H1 (cell line): ENCODE data around the gene SIGLEC6. TPM values are rescaled to one million over a fixed set of nuclear protein-coding genes. Genes with fewer than 3 reads are reported as not detected.

Experiments used
- E2F6 ChIP-seq: IDR thresholded peaks from 2 replicates; pipeline ENCODE4 v1.6.1; 2012; ENCODE audit warnings: inconsistent platforms
- EP300 ChIP-seq, 2 experiments: IDR thresholded peaks; 1 replicate in 1 of 2; 2 replicates in 1 of 2; pipeline ENCODE4 v1.6.1; 2011 to 2012; ENCODE audit warnings: low read depth in 2 of 2, low read length in 2 of 2, mild to moderate bottlenecking in 2 of 2, borderline replicate concordance in 1 of 2, inconsistent platforms in 1 of 2, moderate library complexity in 1 of 2
- POLR2A ChIP-seq, 2 experiments: IDR thresholded peaks; 1 replicate in 1 of 2; 2 replicates in 1 of 2; pipeline ENCODE4 v1.6.1; 2011; ENCODE audit warnings: low read depth in 2 of 2, low read length in 2 of 2, mild to moderate bottlenecking in 2 of 2; ENCODE audit errors: control extremely low read depth in 1 of 2
- RAD21 ChIP-seq, 2 experiments: IDR thresholded peaks in 1 of 2; conservative IDR thresholded peaks in 1 of 2; 2 replicates each; pipeline ENCODE4 v1.6.1; 2011; ENCODE audit warnings: low read depth in 2 of 2, low read length in 2 of 2, improper control_type of control experiment in 1 of 2, inconsistent platforms in 1 of 2, mild to moderate bottlenecking in 1 of 2, moderate library complexity in 1 of 2
- RFX5 ChIP-seq: IDR thresholded peaks from 2 replicates; pipeline ENCODE4 v1.6.1; 2011; ENCODE audit warnings: low read depth, low read length, improper control_type of control experiment, borderline replicate concordance
- TAF7 ChIP-seq: optimal IDR thresholded peaks from 2 replicates; pipeline ENCODE3; 2011; ENCODE audit warnings: low read depth, mild to moderate bottlenecking, inconsistent platforms, low read length, moderate library complexity, borderline replicate concordance
- TBP ChIP-seq: IDR thresholded peaks from 2 replicates; pipeline ENCODE4 v1.6.1; 2011; ENCODE audit warnings: low read depth, low read length, improper control_type of control experiment
- TEAD4 ChIP-seq: IDR thresholded peaks from 2 replicates; pipeline ENCODE4 v1.6.1; 2012; ENCODE audit warnings: low read depth, low read length, inconsistent platforms, mixed read lengths
- polyA plus RNA-seq, 7 experiments: library from polyadenylated mRNA; depleted of rRNA in 3 of 7; stranded (reverse) in 5 of 7; unstranded in 2 of 7; fragments of >200 nt in 5 of 7; fragments of 200-250 nt in 2 of 7; gene quantifications; 1 replicate in 5 of 7; 2 replicates in 1 of 7; 4 replicates in 1 of 7; pipeline versions ENCODE4 v1.2.1 to v1.2.3, GENCODE V29; 2011 to 2013; ENCODE audit warnings: missing spikeins in 2 of 7, mixed read lengths in 2 of 7
- total RNA-seq: library from RNA; stranded (reverse); fragmentation: NEBNext Ultra II Directional; extraction: Animal tissue kit (Norgen Biotek cat#: 25700); gene quantifications from 2 replicates; pipeline ENCODE4 v1.2.1, GENCODE V29; 2021
- TF ChIP-seq, protein P1 (sequence below): fragments of 300-600 bp; sonication (generic); IDR thresholded peaks from 2 replicates; pipeline ENCODE4 v1.7.1; 2012; ENCODE audit warnings: low read length, moderate library complexity, mild to moderate bottlenecking, inconsistent platforms; ENCODE audit not compliant: insufficient replicate concordance

SIGLEC6 gene
- total and polyA plus RNA-seq, 2 of the 8 experiments (the other 6 are each of a cell fraction or from before 2014, with no cell fraction given) = 0.05 TPM; not detected in 1

DNA sequence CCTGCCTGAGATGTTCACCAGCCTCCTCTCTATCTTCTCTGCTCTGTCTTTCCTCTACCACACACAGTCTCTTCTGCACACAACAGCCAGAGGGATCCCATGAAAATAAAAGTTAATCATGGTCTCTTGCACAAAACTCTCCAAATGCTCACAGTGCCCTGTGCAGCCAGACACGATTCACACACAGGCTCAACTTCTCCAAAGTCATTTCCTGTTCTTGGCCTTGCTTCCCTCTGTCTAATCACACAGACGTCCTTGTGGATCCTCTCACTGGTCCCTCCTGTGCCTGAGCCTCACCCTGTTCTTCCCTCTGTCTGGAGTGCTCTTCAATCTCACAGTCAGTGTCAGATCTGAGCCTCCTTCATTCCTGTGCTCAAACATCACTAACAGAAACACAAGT, 37.7 kb downstream of the SIGLEC6 start (continued):
- TF ChIP-seq, protein P1, sequence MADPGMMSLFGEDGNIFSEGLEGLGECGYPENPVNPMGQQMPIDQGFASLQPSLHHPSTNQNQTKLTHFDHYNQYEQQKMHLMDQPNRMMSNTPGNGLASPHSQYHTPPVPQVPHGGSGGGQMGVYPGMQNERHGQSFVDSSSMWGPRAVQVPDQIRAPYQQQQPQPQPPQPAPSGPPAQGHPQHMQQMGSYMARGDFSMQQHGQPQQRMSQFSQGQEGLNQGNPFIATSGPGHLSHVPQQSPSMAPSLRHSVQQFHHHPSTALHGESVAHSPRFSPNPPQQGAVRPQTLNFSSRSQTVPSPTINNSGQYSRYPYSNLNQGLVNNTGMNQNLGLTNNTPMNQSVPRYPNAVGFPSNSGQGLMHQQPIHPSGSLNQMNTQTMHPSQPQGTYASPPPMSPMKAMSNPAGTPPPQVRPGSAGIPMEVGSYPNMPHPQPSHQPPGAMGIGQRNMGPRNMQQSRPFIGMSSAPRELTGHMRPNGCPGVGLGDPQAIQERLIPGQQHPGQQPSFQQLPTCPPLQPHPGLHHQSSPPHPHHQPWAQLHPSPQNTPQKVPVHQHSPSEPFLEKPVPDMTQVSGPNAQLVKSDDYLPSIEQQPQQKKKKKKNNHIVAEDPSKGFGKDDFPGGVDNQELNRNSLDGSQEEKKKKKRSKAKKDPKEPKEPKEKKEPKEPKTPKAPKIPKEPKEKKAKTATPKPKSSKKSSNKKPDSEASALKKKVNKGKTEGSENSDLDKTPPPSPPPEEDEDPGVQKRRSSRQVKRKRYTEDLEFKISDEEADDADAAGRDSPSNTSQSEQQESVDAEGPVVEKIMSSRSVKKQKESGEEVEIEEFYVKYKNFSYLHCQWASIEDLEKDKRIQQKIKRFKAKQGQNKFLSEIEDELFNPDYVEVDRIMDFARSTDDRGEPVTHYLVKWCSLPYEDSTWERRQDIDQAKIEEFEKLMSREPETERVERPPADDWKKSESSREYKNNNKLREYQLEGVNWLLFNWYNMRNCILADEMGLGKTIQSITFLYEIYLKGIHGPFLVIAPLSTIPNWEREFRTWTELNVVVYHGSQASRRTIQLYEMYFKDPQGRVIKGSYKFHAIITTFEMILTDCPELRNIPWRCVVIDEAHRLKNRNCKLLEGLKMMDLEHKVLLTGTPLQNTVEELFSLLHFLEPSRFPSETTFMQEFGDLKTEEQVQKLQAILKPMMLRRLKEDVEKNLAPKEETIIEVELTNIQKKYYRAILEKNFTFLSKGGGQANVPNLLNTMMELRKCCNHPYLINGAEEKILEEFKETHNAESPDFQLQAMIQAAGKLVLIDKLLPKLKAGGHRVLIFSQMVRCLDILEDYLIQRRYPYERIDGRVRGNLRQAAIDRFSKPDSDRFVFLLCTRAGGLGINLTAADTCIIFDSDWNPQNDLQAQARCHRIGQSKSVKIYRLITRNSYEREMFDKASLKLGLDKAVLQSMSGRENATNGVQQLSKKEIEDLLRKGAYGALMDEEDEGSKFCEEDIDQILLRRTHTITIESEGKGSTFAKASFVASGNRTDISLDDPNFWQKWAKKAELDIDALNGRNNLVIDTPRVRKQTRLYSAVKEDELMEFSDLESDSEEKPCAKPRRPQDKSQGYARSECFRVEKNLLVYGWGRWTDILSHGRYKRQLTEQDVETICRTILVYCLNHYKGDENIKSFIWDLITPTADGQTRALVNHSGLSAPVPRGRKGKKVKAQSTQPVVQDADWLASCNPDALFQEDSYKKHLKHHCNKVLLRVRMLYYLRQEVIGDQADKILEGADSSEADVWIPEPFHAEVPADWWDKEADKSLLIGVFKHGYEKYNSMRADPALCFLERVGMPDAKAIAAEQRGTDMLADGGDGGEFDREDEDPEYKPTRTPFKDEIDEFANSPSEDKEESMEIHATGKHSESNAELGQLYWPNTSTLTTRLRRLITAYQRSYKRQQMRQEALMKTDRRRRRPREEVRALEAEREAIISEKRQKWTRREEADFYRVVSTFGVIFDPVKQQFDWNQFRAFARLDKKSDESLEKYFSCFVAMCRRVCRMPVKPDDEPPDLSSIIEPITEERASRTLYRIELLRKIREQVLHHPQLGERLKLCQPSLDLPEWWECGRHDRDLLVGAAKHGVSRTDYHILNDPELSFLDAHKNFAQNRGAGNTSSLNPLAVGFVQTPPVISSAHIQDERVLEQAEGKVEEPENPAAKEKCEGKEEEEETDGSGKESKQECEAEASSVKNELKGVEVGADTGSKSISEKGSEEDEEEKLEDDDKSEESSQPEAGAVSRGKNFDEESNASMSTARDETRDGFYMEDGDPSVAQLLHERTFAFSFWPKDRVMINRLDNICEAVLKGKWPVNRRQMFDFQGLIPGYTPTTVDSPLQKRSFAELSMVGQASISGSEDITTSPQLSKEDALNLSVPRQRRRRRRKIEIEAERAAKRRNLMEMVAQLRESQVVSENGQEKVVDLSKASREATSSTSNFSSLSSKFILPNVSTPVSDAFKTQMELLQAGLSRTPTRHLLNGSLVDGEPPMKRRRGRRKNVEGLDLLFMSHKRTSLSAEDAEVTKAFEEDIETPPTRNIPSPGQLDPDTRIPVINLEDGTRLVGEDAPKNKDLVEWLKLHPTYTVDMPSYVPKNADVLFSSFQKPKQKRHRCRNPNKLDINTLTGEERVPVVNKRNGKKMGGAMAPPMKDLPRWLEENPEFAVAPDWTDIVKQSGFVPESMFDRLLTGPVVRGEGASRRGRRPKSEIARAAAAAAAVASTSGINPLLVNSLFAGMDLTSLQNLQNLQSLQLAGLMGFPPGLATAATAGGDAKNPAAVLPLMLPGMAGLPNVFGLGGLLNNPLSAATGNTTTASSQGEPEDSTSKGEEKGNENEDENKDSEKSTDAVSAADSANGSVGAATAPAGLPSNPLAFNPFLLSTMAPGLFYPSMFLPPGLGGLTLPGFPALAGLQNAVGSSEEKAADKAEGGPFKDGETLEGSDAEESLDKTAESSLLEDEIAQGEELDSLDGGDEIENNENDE = no peak
- no peak for TF ChIP-seq RAD21 (IDR thresholded peaks at IDR 0.05 in 1 of 2, conservative IDR thresholded peaks at IDR 0.05 in 1 of 2; ENCODE audit: low read depth in 2 of 2, low read length in 2 of 2)
- no peak for TF ChIP-seq TEAD4
- no peak for TF ChIP-seq RFX5
- TF ChIP-seq E2F6 = no peak
- TF ChIP-seq EP300 (IDR thresholded peaks at IDR 0.05; ENCODE audit: borderline replicate concordance in 1 of 2, low read depth in 2 of 2, low read length in 2 of 2) = no peak
- TF ChIP-seq TBP = no peak
- TF ChIP-seq TAF7 = no peak
- TF ChIP-seq POLR2A (IDR thresholded peaks at IDR 0.05; ENCODE audit: control extremely low read depth in 1 of 2, low read depth in 2 of 2, low read length in 2 of 2) = no peak
